ENCODE data around the gene ENOX2. TPM values are rescaled to one million over a fixed set of nuclear protein-coding genes. Genes with fewer than 3 reads are reported as not detected.

ENOX2 gene
- total RNA-seq, 1 donor from 2014 or later, result 16.2 TPM

- H3K27me3 Mint-ChIP-seq, result no peaks in the 10 kb centered on the region
- no peak overlapping the region for H3K4me3 Mint-ChIP-seq
- no peaks in the 10 kb centered on the region for H3K4me1 Mint-ChIP-seq
- DNase-seq, result no peak
- intact Hi-C loops (cut with micrococcal nuclease), result no loop called here
- ChIA-PET CTCF (no interaction called here), POLR2A (no interaction called here)
- no peak overlapping the region for H3K27ac Mint-ChIP-seq
- TF ChIP-seq CTCF (IDR thresholded peaks at IDR 0.05), result no peak
- no peak for ATAC-seq (ENCODE audit: low read depth)
- H3K36me3 Mint-ChIP-seq (ENCODE audit: low read depth), result peaks cover 23% of the 10 kb centered on the region
- no peaks in the 10 kb centered on the region for H3K9me3 Mint-ChIP-seq
Observed at GRCh38 chrX:130647468-130647867, 255.5 kb downstream of the ENOX2 start.

GRCh38 chrX:130645955-130646583, 256.9 kb downstream of the ENOX2 start:
- no peak for TF ChIP-seq CTCF (IDR thresholded peaks at IDR 0.05)
- Mint-ChIP-seq H3K4me1 (no peaks in the 10 kb centered on the region), H3K36me3 (ENCODE audit: low read depth) (peaks cover 24% of the 10 kb centered on the region), H3K4me3 (no peak overlapping the region), H3K27ac (no peak overlapping the region), H3K27me3 (no peaks in the 10 kb centered on the region), H3K9me3 (no peaks in the 10 kb centered on the region)
- ChIA-PET POLR2A (no interaction called here), CTCF (no interaction called here)
- no peak for DNase-seq
- intact Hi-C loops (cut with micrococcal nuclease), result no loop called here
- no peak for ATAC-seq (ENCODE audit: low read depth)

GRCh38 chrX:130637591-130637990, 265.4 kb downstream of the ENOX2 start:
- Mint-ChIP-seq H3K9me3 (no peaks in the 10 kb centered on the region), H3K27ac (no peak overlapping the region), H3K4me3 (no peak overlapping the region), H3K27me3 (no peaks in the 10 kb centered on the region), H3K36me3 (ENCODE audit: low read depth) (peaks cover 29% of the 10 kb centered on the region), H3K4me1 (no peaks in the 10 kb centered on the region)
- CTCF ChIA-PET, result no interaction called here
- POLR2A ChIA-PET, result no interaction called here
- intact Hi-C loops (cut with micrococcal nuclease), result no loop called here
- ATAC-seq (ENCODE audit: low read depth), result no peak
- DNase-seq, result no peak
- no peak for TF ChIP-seq CTCF (IDR thresholded peaks at IDR 0.05)

GRCh38 chrX:130636277-130636676, 266.7 kb downstream of the ENOX2 start:
- peaks cover 31% of the 10 kb centered on the region for H3K36me3 Mint-ChIP-seq (ENCODE audit: low read depth)
- H3K4me1 Mint-ChIP-seq, result no peaks in the 10 kb centered on the region
- intact Hi-C loops (cut with micrococcal nuclease), result no loop called here
- no peaks in the 10 kb centered on the region for H3K9me3 Mint-ChIP-seq
- ATAC-seq (ENCODE audit: low read depth), result no peak
- no peak for DNase-seq
- ChIA-PET CTCF (no interaction called here), POLR2A (no interaction called here)
- no peak overlapping the region for H3K4me3 Mint-ChIP-seq
- TF ChIP-seq CTCF (IDR thresholded peaks at IDR 0.05), result no peak
- H3K27me3 Mint-ChIP-seq, result no peaks in the 10 kb centered on the region
- H3K27ac Mint-ChIP-seq, result no peak overlapping the region

GRCh38 chrX:130631011-130631410, 272.0 kb downstream of the ENOX2 start:
- no peak overlapping the region for H3K27ac Mint-ChIP-seq
- no peaks in the 10 kb centered on the region for H3K4me1 Mint-ChIP-seq
- peaks cover 46% of the 10 kb centered on the region for H3K36me3 Mint-ChIP-seq (ENCODE audit: low read depth)
- CTCF ChIA-PET, result no interaction called here
- no peak overlapping the region for H3K4me3 Mint-ChIP-seq
- intact Hi-C loops (cut with micrococcal nuclease), result no loop called here
- TF ChIP-seq CTCF (IDR thresholded peaks at IDR 0.05), result no peak
- DNase-seq (no peak), ATAC-seq (ENCODE audit: low read depth) (no peak)
- H3K9me3 Mint-ChIP-seq, result no peaks in the 10 kb centered on the region
- POLR2A ChIA-PET, result no interaction called here
- no peaks in the 10 kb centered on the region for H3K27me3 Mint-ChIP-seq
